Endodermal cell (in vitro differentiated cells): ENCODE results near the gene FSD1. TPM values are rescaled to one million over a fixed set of nuclear protein-coding genes. Genes with fewer than 3 reads are reported as not detected.
A peak's percentile ranks its signal among the peaks of the same experiment; 100 is the strongest.

ENCODE experiments used
- DNase-seq: peaks from one replicate; pipeline ENCODE4 v3.0.0-alpha.2; 2017
- H3K27ac ChIP-seq: 2 replicates; pipeline ENCODE4 v1.5.1; 2013; ENCODE audit warnings: mild to moderate bottlenecking, low read depth, low read length, moderate library complexity
- H3K27me3 ChIP-seq: 2 replicates; pipeline ENCODE4 v1.6.1; 2013; ENCODE audit warnings: mild to moderate bottlenecking, low read length, moderate library complexity; ENCODE audit not compliant: insufficient read depth, control insufficient read depth, poor library complexity, severe bottlenecking
- H3K36me3 ChIP-seq: 2 replicates; pipeline ENCODE4 v1.7.0; 2013; ENCODE audit warnings: mild to moderate bottlenecking, low read length, moderate library complexity; ENCODE audit not compliant: control insufficient read depth, insufficient read depth
- H3K4me1 ChIP-seq: one replicate; pipeline ENCODE4 v1.7.0; 2013; ENCODE audit warnings: low read length; ENCODE audit not compliant: control insufficient read depth, insufficient read depth
- H3K4me3 ChIP-seq: 2 replicates; pipeline ENCODE4 v1.5.1; 2013; ENCODE audit warnings: mild to moderate bottlenecking, low read length, moderate library complexity
- H3K9ac ChIP-seq: 2 replicates; pipeline ENCODE4 v1.6.1; 2013; ENCODE audit warnings: mild to moderate bottlenecking, low read length, moderate library complexity; ENCODE audit not compliant: poor library complexity, severe bottlenecking; ENCODE audit errors: extremely low read depth
- H3K9me3 ChIP-seq: 2 replicates; pipeline ENCODE4 v1.6.1; 2013; ENCODE audit warnings: mild to moderate bottlenecking, low read length, moderate library complexity; ENCODE audit not compliant: control insufficient read depth
- H3K27ac Mint-ChIP-seq: 2 replicates; pipeline ENCODE4 v1.8.0; 2020; ENCODE audit warnings: mixed read lengths
- H3K27me3 Mint-ChIP-seq: 2 replicates; pipeline ENCODE4 v1.8.0; 2021; ENCODE audit warnings: mild to moderate bottlenecking, mixed read lengths; ENCODE audit not compliant: insufficient read depth
- H3K36me3 Mint-ChIP-seq: 2 replicates; pipeline ENCODE4 v1.8.0; 2020; ENCODE audit warnings: low read depth, mixed read lengths
- H3K4me1 Mint-ChIP-seq: 2 replicates; pipeline ENCODE4 v1.8.0; 2020; ENCODE audit warnings: mixed read lengths
- H3K4me3 Mint-ChIP-seq: 2 replicates; pipeline ENCODE4 v1.8.0; 2020; ENCODE audit warnings: mild to moderate bottlenecking, moderate library complexity, mixed read lengths
- H3K9me3 Mint-ChIP-seq: 2 replicates; pipeline ENCODE4 v1.8.0; 2020; ENCODE audit warnings: mild to moderate bottlenecking, mixed read lengths
- CTCF ChIP-seq: fragments of 200-600 bp; sonication (generic); conservative IDR thresholded peaks from 2 replicates; pipeline ENCODE4 v1.5.0; 2021; ENCODE audit warnings: antibody characterized with exemption, mild to moderate bottlenecking
- WGBS, 2 experiments: methylation state at CpG; one replicate each; pipeline versions ENCODE4 v1.1.5 to v1.1.7; 2013; ENCODE audit warnings: missing lambda C conversion rate in 2 of 2, mixed read lengths in 1 of 2; ENCODE audit not compliant: insufficient coverage in 1 of 2, insufficient read length in 1 of 2; 5-methylcytosine and 5-hydroxymethylcytosine counted together
- total RNA-seq, 2 donors: library from RNA; stranded (reverse); fragmentation: NEBNext Ultra II Directional in 1 of 2; extraction: Animal tissue kit (Norgen Biotek cat#: 25700) in 1 of 2; gene quantifications; 2 replicates in 1 of 2; 3 replicates in 1 of 2; pipeline ENCODE4 v1.2.1, GENCODE V29; 2021

FSD1 gene
- total RNA-seq, 2 donors from 2014 or later: 33.3 to 37.9 TPM

- H3K4me1 ChIP-seq: no peaks in the 10 kb centered on the region
- Mint-ChIP-seq H3K9me3 (no peaks in the 10 kb centered on the region), H3K27me3 (no peaks in the 10 kb centered on the region), H3K4me3 (no peak overlapping the region), H3K27ac (no peak overlapping the region), H3K36me3 (peaks cover 23% of the 10 kb centered on the region), H3K4me1 (no peaks in the 10 kb centered on the region)
- H3K9ac ChIP-seq: no peak overlapping the region
- no peak overlapping the region for H3K4me3 ChIP-seq
- 91 to 95% methylated on average over 15 to 17 of the region's 17 CpGs for WGBS, 2 experiments
- H3K36me3 ChIP-seq: peaks cover 40% of the 10 kb centered on the region
- H3K9me3 ChIP-seq: no peaks in the 10 kb centered on the region
- DNase-seq: no peak
- no peak overlapping the region for H3K27ac ChIP-seq
- no peaks in the 10 kb centered on the region for H3K27me3 ChIP-seq
- no peak for TF ChIP-seq CTCF
Measured at GRCh38 chr19:4354897-4355296, 50.5 kb downstream of the FSD1 start.

DNA sequence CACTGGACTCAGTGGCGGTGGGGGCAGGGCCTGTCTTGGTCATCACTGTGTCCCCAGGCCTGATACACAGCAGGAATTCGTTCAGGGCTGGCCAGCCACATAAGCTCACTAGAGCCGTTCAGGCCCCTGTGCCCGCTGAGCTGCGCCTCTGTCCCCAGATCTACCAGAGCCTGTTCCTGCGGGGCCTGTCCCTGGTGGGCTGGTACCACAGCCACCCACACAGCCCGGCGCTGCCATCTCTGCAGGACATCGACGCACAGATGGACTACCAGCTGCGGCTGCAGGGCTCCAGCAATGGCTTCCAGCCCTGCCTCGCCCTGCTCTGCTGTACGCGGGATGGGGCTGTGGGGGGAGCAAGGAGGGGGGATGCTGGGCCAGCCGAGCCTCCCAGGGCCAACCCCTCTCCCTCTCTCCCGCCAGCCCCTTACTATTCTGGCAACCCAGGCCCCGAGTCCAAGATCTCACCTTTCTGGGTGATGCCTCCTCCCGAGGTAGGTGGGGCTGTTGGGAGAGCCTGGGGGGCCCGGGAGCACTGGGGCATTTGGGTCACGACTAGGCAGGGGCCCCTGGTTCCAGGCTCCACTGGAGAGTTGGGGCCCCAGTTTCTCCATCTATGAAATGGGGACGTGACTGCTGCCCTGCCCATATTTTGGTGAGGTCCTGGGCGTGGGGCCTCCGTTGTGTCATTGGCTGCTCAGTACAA lies 52.8 kb downstream of the FSD1 start:
- peaks cover 23% of the 10 kb centered on the region for H3K36me3 Mint-ChIP-seq
- H3K27me3 Mint-ChIP-seq: no peaks in the 10 kb centered on the region
- Histone ChIP-seq H3K27ac (peak overlapping the region; percentile 41), H3K9me3 (no peaks in the 10 kb centered on the region), H3K4me1 (peaks cover 3% of the 10 kb centered on the region), H3K4me3 (no peak overlapping the region), H3K9ac (no peak overlapping the region), H3K36me3 (peaks cover 40% of the 10 kb centered on the region), H3K27me3 (no peaks in the 10 kb centered on the region)
- no peak overlapping the region for H3K27ac Mint-ChIP-seq
- no peak for TF ChIP-seq CTCF
- peaks cover 7% of the 10 kb centered on the region for H3K4me1 Mint-ChIP-seq
- H3K9me3 Mint-ChIP-seq: no peaks in the 10 kb centered on the region
- H3K4me3 Mint-ChIP-seq: no peak overlapping the region
- WGBS, 2 experiments: 90 to 95% methylated on average over 10 to 21 of the region's 23 CpGs
- peak; percentile 45 for DNase-seq

DNA sequence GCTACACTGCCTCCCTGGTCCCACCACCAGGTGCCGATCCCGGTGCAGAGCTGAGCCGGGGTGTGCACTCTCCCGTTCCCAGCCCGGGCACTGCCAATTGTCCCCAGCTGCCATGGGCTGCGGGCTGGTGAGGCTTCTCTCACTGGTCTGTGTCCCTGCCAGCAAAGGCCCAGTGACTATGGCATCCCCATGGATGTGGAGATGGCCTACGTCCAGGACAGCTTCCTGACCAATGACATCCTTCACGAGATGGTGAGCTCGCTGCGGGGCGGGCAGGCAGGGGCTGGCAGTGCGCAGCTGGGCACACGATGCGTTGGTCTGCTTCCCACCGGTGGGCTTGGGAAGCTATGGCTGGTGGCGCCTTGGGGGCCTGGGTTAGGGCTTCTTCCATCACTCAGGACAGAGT lies 53.5 kb downstream of the FSD1 start:
- Histone ChIP-seq H3K4me3 (no peak overlapping the region), H3K9ac (no peak overlapping the region), H3K36me3 (peaks cover 38% of the 10 kb centered on the region), H3K27ac (no peak overlapping the region), H3K9me3 (no peaks in the 10 kb centered on the region), H3K27me3 (no peaks in the 10 kb centered on the region), H3K4me1 (peaks cover 3% of the 10 kb centered on the region)
- Mint-ChIP-seq H3K27me3 (no peaks in the 10 kb centered on the region), H3K36me3 (peaks cover 20% of the 10 kb centered on the region), H3K4me1 (peaks cover 7% of the 10 kb centered on the region), H3K27ac (no peak overlapping the region), H3K4me3 (no peak overlapping the region), H3K9me3 (no peaks in the 10 kb centered on the region)
- no peak for TF ChIP-seq CTCF
- DNase-seq: peak; percentile 47
- 95 to 100% methylated on average over 15 to 16 of the region's 16 CpGs for WGBS, 2 experiments
